Measurements from ENCODE around the gene KCNK2. TPM values are rescaled to one million over a fixed set of nuclear protein-coding genes. Genes with fewer than 3 reads are reported as not detected.

KCNK2 gene
- total RNA-seq, 6 experiments from 2014 or later, result 50.1 to 93.1 (median 85.0) TPM

DNA sequence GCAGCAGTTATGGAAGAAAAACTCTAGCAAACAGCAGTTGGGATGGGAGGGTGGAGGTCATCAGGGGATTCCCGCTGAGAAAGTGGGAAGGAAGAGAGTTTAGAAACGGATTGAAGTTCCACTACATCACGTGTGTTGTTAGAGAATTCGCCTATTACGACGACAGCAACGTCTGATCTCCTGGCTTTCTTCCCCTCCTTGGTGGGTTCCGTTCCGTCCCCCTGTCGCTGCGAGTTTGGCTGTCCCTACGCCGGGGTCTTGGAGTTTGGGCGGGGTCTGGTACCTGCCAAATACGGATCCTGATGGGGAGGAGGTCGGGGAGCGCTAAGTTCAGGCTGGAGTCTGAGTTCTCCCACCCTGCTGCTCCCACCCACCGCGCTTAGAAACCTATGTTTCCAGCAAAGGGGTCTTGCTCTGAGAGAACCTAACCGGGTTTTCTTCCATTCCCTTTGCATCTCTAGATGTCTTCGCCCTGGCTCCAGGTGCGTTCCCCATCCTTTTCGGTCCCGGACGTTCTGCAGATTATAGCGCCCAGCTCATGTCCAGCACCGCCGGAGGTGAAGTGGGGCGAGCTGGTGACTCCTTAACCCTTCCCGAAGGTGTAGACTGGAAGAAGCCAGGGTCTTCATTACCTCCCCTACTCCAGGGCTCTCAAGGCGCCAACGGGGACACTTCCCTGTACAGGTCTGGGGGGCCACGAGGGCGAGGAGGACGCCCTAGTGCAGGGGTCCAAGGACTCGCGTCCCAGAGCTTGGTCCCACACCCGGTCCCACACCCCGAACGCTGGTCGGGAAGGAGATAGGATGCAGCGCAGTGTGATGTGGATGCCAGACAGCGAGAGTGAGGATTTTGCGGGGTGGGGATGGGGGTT is 641 bp upstream of the KCNK2 start:
- Mint-ChIP-seq H3K27me3 (ENCODE audit: insufficient read depth) (peaks cover 3% of the 10 kb centered on the region), H3K27ac (peak overlapping the region; percentile 50), H3K9me3 (no peaks in the 10 kb centered on the region), H3K36me3 (ENCODE audit: low read depth) (peaks cover 26% of the 10 kb centered on the region), H3K4me1 (ENCODE audit: low read depth) (peaks cover 83% of the 10 kb centered on the region), H3K4me3 (peak overlapping the region; percentile 89)
- no peak for DNase-seq
- TF ChIP-seq, protein P1, sequence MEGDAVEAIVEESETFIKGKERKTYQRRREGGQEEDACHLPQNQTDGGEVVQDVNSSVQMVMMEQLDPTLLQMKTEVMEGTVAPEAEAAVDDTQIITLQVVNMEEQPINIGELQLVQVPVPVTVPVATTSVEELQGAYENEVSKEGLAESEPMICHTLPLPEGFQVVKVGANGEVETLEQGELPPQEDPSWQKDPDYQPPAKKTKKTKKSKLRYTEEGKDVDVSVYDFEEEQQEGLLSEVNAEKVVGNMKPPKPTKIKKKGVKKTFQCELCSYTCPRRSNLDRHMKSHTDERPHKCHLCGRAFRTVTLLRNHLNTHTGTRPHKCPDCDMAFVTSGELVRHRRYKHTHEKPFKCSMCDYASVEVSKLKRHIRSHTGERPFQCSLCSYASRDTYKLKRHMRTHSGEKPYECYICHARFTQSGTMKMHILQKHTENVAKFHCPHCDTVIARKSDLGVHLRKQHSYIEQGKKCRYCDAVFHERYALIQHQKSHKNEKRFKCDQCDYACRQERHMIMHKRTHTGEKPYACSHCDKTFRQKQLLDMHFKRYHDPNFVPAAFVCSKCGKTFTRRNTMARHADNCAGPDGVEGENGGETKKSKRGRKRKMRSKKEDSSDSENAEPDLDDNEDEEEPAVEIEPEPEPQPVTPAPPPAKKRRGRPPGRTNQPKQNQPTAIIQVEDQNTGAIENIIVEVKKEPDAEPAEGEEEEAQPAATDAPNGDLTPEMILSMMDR (IDR thresholded peaks at IDR 0.05), result no peak

DNA sequence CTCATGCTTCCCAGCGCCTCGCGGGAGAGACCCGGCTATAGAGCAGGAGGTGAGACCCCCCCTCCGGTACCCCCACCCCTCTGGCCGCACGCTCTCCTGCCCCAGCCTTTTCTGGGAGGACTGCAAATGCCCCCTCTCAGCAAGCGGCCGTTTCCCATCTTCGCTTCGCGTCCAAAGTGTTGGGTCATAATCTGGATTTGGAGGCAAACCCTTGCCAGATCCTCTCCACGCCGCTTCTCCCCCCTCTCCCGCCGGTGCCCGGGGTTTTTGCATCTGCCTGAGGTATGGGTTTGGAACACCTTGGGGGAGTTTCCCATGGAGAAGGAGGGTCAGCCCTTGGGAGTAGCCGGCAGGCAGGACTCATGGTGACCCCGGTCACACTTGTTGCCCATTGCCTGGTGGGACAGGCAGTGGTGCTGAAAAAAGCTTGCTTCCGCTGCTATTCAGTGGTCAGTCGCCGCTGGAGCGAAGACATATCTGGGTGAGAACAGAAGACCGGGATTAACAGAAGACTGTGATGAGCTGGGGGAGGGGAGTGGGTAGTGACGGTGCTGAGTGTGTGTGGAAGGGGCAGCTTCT is 935 bp downstream of the KCNK2 start:
- no peaks in the 10 kb centered on the region for H3K9me3 Mint-ChIP-seq
- peaks cover 3% of the 10 kb centered on the region for H3K27me3 Mint-ChIP-seq (ENCODE audit: insufficient read depth)
- H3K4me1 Mint-ChIP-seq (ENCODE audit: low read depth), result peaks cover 90% of the 10 kb centered on the region
- TF ChIP-seq, protein P1 (IDR thresholded peaks at IDR 0.05), result no peak
- H3K27ac Mint-ChIP-seq, result peak overlapping the region; percentile 62
- H3K4me3 Mint-ChIP-seq, result peak overlapping the region; percentile 87
- H3K36me3 Mint-ChIP-seq (ENCODE audit: low read depth), result peaks cover 31% of the 10 kb centered on the region
- DNase-seq, result peak; percentile 43

DNA sequence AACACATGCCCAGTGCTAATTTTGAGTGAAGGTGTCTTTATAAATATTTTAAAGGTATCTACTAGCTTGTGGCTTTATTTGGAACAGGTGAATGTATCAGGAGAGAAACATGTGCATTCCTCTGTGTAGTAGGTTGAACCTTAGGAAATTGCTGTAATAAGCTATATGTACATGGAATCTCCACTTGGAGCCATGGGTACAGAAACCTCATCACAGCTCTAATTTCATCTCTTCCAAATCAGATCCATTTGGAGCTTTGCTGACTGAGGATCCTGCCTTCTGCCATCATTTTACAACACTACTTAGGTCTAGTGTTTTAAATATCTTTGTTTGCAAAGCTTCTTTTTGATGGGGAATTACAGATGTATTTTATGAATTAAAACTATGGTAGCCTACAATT is 2.1 kb downstream of the KCNK2 start:
- H3K27me3 Mint-ChIP-seq (ENCODE audit: insufficient read depth), result peaks cover 3% of the 10 kb centered on the region
- H3K27ac Mint-ChIP-seq, result no peak overlapping the region
- peak overlapping the region; percentile 87 for H3K4me3 Mint-ChIP-seq
- H3K36me3 Mint-ChIP-seq (ENCODE audit: low read depth), result peaks cover 34% of the 10 kb centered on the region
- TF ChIP-seq, protein P1 (IDR thresholded peaks at IDR 0.05), result no peak
- H3K9me3 Mint-ChIP-seq, result no peaks in the 10 kb centered on the region
- H3K4me1 Mint-ChIP-seq (ENCODE audit: low read depth), result peaks cover 87% of the 10 kb centered on the region
- no peak for DNase-seq

DNA sequence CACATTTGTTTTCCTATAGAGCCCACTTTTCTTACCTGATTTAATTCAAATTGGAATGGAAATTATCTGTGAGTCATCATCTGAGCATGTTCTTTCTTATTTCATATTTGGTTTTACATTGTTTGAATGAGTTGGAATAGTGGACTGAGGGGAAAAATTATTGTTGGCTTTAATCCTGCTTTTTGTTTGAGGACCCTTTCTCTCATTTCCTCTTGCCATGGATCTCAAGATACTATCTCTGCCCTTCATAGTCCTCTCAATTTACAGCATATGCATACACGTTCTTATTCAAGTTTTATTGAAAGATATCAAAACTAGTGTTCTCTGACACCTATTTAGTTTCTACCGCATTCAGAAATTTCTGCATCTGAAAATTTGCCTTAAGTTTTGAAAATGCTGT is 5.1 kb downstream of the KCNK2 start:
- TF ChIP-seq, protein P1 (IDR thresholded peaks at IDR 0.05), result no peak
- H3K4me1 Mint-ChIP-seq (ENCODE audit: low read depth), result peaks cover 60% of the 10 kb centered on the region
- H3K4me3 Mint-ChIP-seq, result no peak overlapping the region
- H3K27me3 Mint-ChIP-seq (ENCODE audit: insufficient read depth), result no peaks in the 10 kb centered on the region; the same call in 1 of the 2 replicates
- no peaks in the 10 kb centered on the region for H3K9me3 Mint-ChIP-seq
- H3K27ac Mint-ChIP-seq, result no peak overlapping the region
- DNase-seq, result no peak
- peaks cover 53% of the 10 kb centered on the region for H3K36me3 Mint-ChIP-seq (ENCODE audit: low read depth)

DNA sequence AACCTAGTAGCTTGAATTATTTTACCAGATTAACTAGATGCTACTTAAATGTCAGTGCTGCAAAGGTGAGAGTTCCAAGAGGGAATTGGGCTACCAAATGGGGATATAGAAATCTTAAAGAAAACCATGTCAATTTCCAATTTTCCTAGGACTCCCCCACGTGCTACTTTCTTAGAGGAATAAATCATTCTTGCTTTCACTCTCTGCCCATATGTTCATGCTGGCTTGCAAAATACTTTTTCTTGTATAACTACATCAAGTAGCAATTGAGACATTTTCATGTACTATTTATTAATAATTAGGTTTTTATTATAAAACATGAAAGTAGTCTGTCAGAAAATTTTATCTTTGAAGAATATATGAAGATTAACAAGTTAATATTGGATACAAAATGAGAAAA is 11.8 kb downstream of the KCNK2 start:
- H3K36me3 Mint-ChIP-seq (ENCODE audit: low read depth), result peaks cover 25% of the 10 kb centered on the region
- H3K27me3 Mint-ChIP-seq (ENCODE audit: insufficient read depth), result no peaks in the 10 kb centered on the region
- no peak overlapping the region for H3K27ac Mint-ChIP-seq
- H3K4me3 Mint-ChIP-seq, result peak overlapping the region; percentile 33; the same call in 1 of the 2 replicates
- H3K4me1 Mint-ChIP-seq (ENCODE audit: low read depth), result peaks cover 44% of the 10 kb centered on the region; the same call in 1 of the 2 replicates
- H3K9me3 Mint-ChIP-seq, result no peaks in the 10 kb centered on the region
- no peak for DNase-seq
- TF ChIP-seq, protein P1 (IDR thresholded peaks at IDR 0.05), result no peak

Data from HFFc6 (cell line).